ENCODE data around the gene KICS2.

DNA sequence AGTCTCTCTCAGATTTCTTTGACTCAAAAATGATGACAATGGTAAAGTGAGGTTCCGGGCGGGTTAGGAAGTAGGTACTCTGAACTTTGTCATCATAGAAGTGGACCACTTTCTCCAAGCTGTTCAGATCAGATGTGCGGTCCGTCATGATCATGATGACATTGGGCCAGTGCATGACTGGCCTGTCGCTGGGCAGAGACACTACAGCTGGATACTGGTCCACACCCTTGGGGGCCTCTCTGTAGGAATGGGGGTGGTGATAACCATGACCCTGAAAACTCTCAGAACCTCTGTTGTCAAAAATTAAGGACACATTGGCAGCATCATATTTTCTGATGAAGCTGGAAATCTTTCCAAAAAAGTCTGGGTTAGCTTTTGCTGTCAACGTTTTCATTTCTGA, 28.2 kb downstream of the KICS2 start:
- TF ChIP-seq POLR2A (IDR thresholded peaks at IDR 0.05), result no peak
- no peak for TF ChIP-seq POLR2AphosphoS5 (IDR thresholded peaks at IDR 0.05)

Data from spleen (tissue), 3 donors.